SK-MEL-5 (cell line): Measurements from ENCODE around the gene LRP4. TPM values are rescaled to one million over a fixed set of nuclear protein-coding genes. Genes with fewer than 3 reads are reported as not detected.
"Not testable (repeated sequence)": the region's sequence is repeated elsewhere in the genome, so short reads cannot be mapped to it uniquely, and the experiment has no call there.

Experiments used
- DNase-seq: peaks from one replicate; pipeline ENCODE4 v3.0.0-alpha.2; 2016; ENCODE audit warnings: low read depth, low spot score
- in situ Hi-C: cut with HindIII; loops from 2 replicates; pipeline ENCODE4 v1.10.0; 2016; ENCODE audit warnings: low sequenced_read_pairs, high pct_unique_total_duplicates, low pct_unique_long_range_greater_than_20kb
- total RNA-seq: library from RNA; depleted of rRNA; stranded (reverse); fragments of >200 nt; shearing (Covaris generic); gene quantifications from 2 replicates; pipeline ENCODE4 v1.2.3, GENCODE V29; 2014

LRP4 gene
- total RNA-seq, 1 experiment from 2014 or later, result 7.8 TPM

GRCh38 chr11:46930089-46930488, 11.7 kb upstream of the LRP4 start:
- in situ Hi-C loops, result no loop called here
- no peak for DNase-seq

- DNase-seq, in situ Hi-C loops: not testable (repeated sequence)
These were observed 10.4 kb upstream of the LRP4 start for GRCh38 chr11:46928701-46929100.

DNA sequence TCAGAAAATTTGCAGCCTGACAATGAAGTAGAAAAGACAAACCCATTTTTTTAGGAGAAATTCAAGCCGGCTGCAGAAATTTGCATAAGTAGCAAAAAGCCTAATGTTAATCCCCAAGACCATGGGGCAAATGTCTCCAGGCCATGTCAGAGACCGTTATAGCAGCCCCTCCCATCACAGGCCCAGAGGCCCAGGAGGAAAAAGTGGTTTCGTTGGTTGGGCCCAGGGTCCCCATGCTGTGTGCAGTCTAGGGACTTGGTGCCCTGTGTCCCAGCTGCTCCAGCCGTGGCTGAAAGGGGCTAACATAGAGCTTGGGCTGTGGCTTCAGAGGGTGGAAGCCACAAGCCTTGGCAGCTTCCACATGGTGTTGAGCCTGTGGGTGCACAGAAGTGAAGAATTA, 9.6 kb upstream of the LRP4 start:
- DNase-seq, in situ Hi-C loops: not testable (repeated sequence)

GRCh38 chr11:46920755-46921154, 2.4 kb upstream of the LRP4 start:
- in situ Hi-C loops, result no loop called here
- DNase-seq, result no peak

GRCh38 chr11:46918788-46919513, 601 bp upstream of the LRP4 start:
- DNase-seq, result no peak
- in situ Hi-C loops, result no loop called here

- in situ Hi-C loops, result no loop called here
These were observed 628 bp downstream of the LRP4 start for GRCh38 chr11:46917762-46918082.

DNA sequence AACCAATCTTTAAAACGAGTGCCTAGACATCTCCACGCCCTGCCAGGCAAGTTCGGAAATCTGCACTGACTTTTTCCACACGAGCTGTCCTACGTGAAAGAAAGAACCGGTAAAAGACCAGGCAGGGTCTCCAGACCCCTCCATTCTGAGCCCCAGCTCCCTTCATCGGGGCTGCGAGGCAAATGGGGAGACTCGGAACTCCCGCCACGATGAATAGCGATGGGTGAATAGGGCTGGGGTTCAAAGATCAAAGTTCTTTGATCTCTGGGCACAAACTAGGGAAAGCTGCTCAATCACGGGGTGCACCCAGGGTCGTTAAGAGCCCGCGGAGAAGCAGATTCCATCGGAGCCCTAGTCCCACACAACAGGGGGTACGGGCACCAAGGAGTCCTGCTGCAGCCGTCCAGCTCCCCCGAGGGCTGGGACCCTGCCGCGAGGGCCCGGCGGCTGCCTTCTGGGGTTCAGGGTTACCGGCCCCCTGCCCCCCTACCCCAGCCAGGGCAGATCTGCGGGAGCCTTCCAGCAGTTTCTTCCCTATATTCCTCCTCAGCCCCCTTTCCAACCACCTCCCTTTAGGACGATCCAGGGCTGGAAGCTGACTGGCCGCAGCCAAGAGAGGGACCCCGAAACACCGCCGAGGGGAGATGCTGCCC, 1.1 kb downstream of the LRP4 start:
- in situ Hi-C loops, result no loop called here
- no peak for DNase-seq

More at GRCh38 chr11:46917762-46918082, 628 bp downstream of the LRP4 start:
- DNase-seq, result no peak

DNA sequence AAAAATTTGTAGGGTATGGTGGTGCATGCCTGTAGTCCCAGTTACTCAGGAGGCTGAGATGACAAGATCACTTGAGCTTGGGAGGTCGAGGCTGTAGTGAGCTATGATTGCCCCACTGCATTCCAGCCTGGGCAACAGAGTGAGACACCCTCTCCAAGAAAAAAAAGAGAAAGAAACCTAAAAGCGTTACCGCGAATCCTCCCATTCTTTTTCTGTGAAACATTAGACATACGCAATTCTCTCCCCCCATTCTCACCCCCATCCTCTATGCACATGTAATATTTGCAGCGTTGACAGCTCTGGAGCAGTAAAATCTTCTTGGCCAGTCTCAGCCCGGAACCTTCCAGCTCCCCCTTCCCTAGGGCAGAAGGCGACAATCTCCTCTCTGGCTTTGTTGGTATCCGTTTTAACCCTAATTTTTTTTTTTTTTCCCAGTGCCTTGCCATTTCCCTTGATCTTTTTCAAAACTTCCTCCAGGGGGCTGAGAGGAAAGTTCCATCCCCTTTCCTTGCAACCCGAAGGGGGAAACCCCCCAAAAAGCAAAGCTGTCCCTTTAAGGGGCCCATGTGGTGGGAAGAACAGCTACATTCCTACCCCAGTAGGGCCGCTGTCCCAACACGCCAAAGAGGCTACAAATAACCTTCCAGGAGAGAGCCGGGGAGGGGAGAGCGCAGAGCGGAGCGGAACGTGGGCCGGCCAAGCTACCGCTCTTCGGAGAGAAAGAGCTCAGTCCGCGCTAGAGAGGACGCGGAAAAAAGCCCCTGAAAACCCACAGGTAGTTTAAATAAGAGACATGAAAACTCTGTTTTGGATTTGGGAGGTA, 1.9 kb downstream of the LRP4 start:
- peak; percentile 61 for DNase-seq
- in situ Hi-C loops, result no loop called here

- no peak for DNase-seq
- in situ Hi-C loops, result no loop called here
These were observed 3.4 kb downstream of the LRP4 start for GRCh38 chr11:46914910-46915309.

GRCh38 chr11:46914363-46914762, 4.0 kb downstream of the LRP4 start:
- in situ Hi-C loops, result no loop called here
- no peak for DNase-seq

- DNase-seq, result no peak
- in situ Hi-C loops, result no loop called here
These were observed 4.9 kb downstream of the LRP4 start for GRCh38 chr11:46913484-46913883.

GRCh38 chr11:46912526-46913150, 5.7 kb downstream of the LRP4 start:
- in situ Hi-C loops, result no loop called here

GRCh38 chr11:46907606-46908005, 10.7 kb downstream of the LRP4 start:
- no peak for DNase-seq
- in situ Hi-C loops, result no loop called here

More at GRCh38 chr11:46912526-46913150, 5.7 kb downstream of the LRP4 start:
- peak; percentile 79 for DNase-seq

DNA sequence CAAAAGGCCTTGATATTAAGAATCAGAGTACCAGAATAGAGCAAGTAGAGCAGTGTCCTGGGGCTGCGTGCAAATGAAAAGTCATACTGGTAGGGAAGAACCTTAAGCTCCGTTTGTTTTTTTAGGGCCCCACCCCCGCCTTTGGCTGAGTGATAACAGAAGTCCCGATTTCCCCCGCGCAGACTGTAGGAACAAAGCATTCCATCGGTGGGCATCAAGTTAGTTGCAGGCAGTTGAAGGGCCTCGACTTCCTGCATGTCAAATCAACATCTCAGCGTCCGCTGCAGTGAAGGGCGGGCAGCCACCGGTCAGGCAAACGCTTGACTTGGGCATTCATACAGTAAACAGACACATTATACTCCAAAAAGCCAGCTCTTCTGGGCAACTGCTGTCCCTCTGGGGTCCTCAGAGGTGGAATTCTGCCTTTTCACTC, 11.7 kb downstream of the LRP4 start:
- in situ Hi-C loops, result no loop called here
- no peak for DNase-seq

DNA sequence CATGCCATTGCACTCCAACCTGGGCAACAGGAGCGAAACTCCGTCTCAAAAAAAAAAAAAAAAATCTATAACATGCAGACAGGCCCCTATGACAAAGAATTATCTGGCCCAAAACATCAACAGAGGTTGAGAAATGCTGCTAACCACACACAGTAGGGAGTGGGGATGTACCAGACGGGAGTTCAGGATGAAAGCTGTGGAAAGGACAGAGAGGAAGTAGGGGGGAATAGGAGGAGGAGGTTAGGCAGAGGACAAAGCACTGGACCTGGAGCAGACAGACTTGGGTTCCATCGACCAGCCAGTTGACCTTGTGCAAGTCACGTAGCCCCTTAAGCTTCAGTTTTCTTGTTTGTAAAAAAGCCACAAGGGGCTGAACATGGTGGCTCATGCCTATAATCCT, 12.5 kb downstream of the LRP4 start:
- no peak for DNase-seq
- in situ Hi-C loops, result no loop called here

GRCh38 chr11:46903846-46904245, 14.5 kb downstream of the LRP4 start:
- DNase-seq, result no peak
- in situ Hi-C loops, result no loop called here

DNA sequence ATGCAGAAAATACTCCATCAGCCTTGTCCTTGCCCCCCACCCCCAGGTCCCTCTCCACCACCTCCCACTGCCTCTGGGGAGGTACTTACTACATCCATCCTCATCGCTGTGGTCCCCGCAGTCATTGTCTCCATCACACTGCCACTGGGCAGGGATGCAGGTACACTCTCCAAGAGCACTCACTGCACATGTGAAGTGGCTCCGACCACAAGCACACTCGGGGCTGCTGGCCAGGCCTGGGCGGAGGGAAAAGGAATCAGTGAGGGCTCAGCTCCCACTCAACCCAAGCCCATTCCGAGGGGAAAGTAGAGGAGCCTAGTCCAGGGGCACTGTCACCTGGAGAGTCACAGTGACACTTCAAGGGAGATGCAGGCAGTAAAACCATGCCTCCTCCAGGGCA, 15.7 kb downstream of the LRP4 start:
- DNase-seq, result no peak
- in situ Hi-C loops, result no loop called here

- in situ Hi-C loops, result no loop called here
- peak; percentile 61 for DNase-seq
These were observed 17.2 kb downstream of the LRP4 start for GRCh38 chr11:46901156-46901555.
